ENCODE measurements around the gene UBE4A.
A peak's percentile ranks its signal among the peaks of the same experiment; 100 is the strongest.

Gene UBE4A

DNA sequence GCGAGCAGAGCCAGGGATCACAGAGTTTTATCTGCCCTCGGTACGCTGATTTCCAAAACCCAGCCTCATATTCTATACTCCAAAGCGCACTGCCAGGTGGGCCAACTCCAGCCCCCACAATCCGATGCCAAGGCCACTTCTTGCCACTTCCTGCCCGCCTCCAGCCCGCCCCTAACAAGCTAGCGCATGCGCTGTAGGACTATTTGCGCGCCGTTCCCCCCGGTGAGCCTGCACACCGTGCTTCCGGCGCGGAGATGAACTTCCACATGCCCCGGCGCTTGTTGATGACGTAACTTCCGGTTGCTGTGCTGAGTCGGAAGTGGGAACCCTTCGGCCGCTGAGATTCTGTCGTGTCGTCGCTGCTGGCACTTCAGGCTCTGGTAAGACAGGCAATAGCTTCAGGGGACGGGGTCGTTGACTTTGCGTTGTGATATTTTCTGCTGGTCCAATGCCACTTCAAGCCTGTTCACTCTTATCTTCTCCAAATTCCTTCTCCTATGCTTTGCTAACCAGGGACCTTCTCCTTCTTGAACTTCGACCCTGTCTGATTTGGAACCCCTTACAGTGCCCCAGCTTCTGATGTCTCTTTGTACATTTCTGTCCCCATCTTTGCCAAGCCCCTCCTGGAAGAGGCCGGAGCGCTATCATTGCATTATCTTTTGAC lies at the start of gene UBE4A:
Gene UBE4A, plus strand, starts transcription at position 306 of the 664 bp plus-strand sequence. CDS start 5,481 bp downstream, outside the sequence.
- peak; percentile 84 for DNase-seq (ENCODE audit: low read depth)

- no peak for DNase-seq (ENCODE audit: low read depth)
Observed at GRCh38 chr11:118310271-118310670, 49.1 kb upstream of the UBE4A start.

- DNase-seq (ENCODE audit: low read depth) = no peak
Observed at GRCh38 chr11:118310781-118311485, 48.5 kb upstream of the UBE4A start.

DNA sequence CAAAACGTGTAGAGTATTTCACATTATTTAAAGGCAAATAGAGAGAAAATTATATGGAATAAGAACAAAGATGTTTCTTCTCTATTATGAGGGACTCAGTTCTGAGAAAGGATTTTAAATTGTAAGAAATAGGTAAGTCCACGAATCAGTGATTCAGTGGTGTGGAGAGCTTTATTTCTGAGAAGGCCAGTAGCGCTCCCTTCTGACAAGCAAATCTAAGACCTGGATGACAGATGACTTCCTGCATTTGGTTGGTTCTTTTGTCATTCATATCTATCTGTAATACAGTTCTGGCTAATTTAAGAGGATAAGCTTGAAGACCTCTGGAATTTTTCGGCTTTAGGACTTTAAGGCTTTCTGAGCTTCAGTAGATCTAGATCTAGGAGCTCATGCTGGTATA lies 47.9 kb upstream of the UBE4A start:
- DNase-seq (ENCODE audit: low read depth) = no peak

- DNase-seq (ENCODE audit: low read depth) = no peak
Observed at GRCh38 chr11:118312328-118312727, 47.1 kb upstream of the UBE4A start.

DNA sequence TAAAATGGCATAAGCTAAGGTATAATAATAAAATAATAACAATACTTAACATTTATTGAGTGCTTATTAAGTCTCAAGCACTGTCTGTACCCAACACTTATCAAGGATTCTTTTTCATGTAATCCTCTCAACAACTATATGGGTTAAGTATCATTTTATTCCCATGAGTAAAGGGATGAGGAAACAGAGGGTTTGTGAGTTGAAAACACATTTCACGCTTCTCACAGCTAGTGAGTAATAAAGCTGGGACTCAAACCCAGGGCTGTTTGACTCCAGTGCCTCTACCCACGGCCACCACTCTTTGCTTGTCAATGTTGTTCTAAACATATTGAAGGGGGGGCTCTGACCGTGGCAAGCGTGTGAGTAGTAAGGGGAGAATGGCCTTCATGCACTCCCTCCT lies 46.2 kb upstream of the UBE4A start:
- DNase-seq (ENCODE audit: low read depth) = no peak

- no peak for DNase-seq (ENCODE audit: low read depth)
Observed at GRCh38 chr11:118314988-118315411, 44.4 kb upstream of the UBE4A start.

DNA sequence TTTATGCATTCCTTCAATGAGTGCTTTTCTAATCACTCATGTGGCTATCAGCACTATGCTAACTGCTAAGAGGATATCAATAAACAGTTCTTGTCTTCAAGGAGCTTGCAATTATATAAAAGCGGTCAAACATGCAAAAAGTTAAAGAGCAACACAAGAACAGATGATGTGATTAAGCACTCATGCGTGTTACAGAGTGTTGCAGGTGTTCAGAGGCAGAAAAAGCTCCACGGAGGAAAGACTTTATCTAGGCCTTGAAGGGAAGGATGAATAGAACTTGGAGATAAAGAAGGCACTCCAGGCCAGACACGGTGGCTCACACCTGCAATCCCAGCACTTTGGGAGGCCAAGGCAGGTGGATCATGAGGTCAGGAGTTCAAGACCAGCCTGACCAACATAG lies 41.3 kb upstream of the UBE4A start:
- DNase-seq (ENCODE audit: low read depth) = no peak

GRCh38 chr11:118318581-118319336 lies 40.6 kb upstream of the UBE4A start:
- no peak for DNase-seq (ENCODE audit: low read depth)

DNA sequence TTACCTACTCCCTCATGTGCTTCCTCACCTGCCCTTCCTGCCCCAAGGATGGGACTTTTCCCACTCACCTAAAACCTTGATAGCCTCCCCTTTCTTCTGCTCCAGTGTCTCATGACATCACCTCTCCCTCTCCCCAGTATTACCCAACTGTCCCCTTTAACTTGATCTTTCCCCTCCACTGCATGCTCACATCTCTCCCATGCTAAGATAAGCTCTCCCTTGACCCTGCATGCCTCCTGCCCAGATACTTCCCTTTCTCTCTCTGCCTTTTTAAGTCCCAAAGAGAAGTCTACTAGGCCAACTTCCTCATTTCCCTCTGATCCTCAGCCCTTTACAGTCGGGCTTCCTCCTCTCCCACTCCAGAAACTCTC lies 40.1 kb upstream of the UBE4A start:
- no peak for DNase-seq (ENCODE audit: low read depth)

- no peak for DNase-seq (ENCODE audit: low read depth)
Observed at GRCh38 chr11:118320515-118320914, 38.9 kb upstream of the UBE4A start.

DNA sequence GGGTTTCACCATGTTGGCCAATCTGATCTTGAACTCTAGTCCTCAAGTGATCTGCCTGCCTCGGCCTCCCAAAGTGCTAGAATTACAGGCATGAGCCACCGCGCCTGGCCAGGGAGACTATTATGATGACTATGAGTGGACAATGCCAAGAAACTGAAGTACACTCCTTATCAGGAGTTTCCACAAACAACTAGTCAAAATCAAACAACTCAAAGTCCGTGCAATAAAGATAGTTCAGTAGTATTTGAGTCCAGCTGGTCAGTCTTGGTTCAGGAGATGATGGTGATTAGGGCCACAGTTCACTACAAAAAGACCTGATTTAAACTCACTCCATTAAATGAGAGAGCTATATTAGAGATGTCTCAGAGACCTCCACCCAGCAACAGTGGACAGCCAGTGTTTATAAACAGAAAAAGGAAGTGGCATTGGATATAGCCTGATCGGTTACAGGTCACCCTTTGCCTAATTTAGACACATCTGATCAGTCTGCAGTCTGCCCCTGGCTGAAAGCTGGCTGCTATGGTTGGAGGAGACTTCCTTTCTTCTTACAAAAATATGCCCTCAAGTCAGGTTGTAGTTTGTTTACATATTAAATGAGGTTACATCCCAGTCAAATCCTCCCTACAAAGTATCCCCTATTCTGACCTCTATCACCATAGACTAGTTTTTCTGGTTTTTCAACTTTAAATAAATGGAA lies 37.9 kb upstream of the UBE4A start:
- DNase-seq (ENCODE audit: low read depth) = no peak

DNA sequence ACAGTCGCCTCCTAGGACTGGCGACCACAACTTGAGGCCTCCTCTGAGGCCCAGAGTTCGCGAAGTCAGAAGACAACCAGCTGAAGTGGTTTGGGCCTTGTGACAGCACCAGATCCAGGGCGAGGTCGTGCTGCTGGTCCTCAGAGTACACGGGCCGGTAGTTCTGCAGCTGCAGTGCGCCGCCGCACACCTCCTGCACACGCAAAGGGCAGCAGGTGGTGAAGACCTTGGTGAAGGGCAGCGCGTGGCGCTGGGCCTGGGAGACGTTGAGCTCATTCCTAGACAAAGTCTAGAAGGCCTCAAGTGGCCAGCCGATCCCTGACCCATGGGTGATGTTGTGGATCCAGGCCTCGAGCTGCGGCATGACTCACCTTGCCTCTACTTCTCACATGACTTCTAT lies 36.7 kb upstream of the UBE4A start:
- DNase-seq (ENCODE audit: low read depth) = no peak

GRCh38 chr11:118325283-118325682 lies 34.1 kb upstream of the UBE4A start:
- no peak for DNase-seq (ENCODE audit: low read depth)

GRCh38 chr11:118328745-118329144 lies 30.7 kb upstream of the UBE4A start:
- DNase-seq (ENCODE audit: low read depth) = no peak

GRCh38 chr11:118334745-118335144 lies 24.7 kb upstream of the UBE4A start:
- no peak for DNase-seq (ENCODE audit: low read depth)

DNA sequence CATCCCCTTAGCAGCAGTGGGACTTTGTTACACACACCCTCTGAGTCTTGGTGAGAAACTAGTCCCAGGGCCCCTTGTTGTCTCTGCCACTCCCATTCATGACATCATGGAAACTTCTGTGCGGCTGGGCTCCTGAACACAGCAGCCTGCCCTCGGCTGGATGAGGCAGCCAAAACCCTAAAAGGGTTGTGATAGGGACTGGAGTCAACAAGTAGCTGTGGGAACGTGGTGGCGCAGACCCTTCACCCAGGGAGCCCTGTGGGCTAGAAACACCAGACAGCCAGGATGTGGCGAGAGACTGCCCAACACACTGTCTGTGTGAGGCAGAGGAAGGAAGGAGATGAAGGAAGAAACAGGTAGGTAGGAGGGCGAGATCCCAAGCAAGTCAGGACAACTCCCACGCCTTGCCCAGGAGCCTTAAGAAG lies 20.8 kb upstream of the UBE4A start:
- no peak for DNase-seq (ENCODE audit: low read depth)

DNA sequence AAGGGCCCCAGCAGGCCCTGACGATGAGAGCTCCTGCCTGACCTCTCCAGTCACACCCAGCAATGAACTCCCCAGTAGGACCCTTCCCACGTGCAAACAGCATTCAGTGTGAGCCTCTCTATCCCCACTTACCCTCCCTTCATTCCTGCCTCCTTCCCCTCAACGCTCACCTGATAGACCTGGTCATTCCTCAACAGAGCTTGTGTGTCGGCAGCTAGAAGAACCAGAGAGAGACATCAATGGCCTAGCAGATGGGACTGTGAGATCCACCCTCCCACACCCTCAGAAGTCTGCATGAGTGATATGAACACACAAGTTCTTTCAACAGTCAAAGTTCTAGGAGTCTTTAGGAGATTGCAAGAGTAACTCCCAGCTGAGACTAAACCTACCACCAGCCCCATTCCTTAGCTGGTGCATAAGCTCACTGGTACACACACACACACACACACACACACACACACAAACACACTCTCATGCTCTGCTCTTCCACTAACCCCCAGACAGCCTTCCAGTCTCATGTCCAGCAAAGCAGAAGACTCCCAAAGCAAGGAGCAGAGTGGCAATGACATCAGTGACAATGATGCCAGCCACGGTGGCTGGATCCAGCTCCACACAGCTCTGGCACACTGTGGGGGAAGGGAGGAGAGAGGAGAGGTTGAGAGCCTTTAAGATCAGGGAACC lies 20.0 kb upstream of the UBE4A start:
- DNase-seq (ENCODE audit: low read depth) = no peak

- no peak for DNase-seq (ENCODE audit: low read depth)
Observed at GRCh38 chr11:118340449-118340848, 19.0 kb upstream of the UBE4A start.

DNA sequence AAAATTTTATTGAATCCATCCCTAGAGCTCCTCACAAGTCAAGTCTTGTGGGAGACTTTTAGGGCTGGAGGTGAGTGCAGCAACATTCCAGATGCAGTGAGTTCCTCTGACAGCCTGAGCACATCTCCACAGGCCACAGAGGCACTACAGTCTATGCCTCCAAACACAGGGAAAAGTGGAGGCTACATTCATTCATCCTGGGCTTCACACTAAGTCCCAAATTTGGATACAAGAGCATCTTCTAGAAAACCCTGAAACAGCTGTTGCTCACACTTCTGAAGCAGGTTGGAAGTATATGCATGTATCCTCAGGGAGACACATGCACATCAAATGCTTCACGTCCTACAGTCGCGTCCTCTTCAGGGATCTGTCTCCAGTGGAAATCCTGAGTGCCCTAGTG lies 18.1 kb upstream of the UBE4A start:
- DNase-seq (ENCODE audit: low read depth) = no peak

GRCh38 chr11:118341815-118342489 lies 17.4 kb upstream of the UBE4A start:
- no peak for DNase-seq (ENCODE audit: low read depth)
